NB4 (cell line): ENCODE measurements around the gene ARL2.

Source experiments
- MYC ChIP-seq: IDR thresholded peaks from 2 replicates; pipeline ENCODE4 v1.6.1; 2011; ENCODE audit warnings: low read depth, low read length
- POLR2A ChIP-seq: IDR thresholded peaks from 2 replicates; pipeline ENCODE4 v1.6.1; 2011; ENCODE audit warnings: mild to moderate bottlenecking; ENCODE audit not compliant: insufficient read length; ENCODE audit errors: extremely low read depth
- TF ChIP-seq, protein P1 (sequence below): IDR thresholded peaks from one replicate; pipeline ENCODE4 v1.5.1; 2012; ENCODE audit warnings: low read depth, low read length

- TF ChIP-seq, protein P1, sequence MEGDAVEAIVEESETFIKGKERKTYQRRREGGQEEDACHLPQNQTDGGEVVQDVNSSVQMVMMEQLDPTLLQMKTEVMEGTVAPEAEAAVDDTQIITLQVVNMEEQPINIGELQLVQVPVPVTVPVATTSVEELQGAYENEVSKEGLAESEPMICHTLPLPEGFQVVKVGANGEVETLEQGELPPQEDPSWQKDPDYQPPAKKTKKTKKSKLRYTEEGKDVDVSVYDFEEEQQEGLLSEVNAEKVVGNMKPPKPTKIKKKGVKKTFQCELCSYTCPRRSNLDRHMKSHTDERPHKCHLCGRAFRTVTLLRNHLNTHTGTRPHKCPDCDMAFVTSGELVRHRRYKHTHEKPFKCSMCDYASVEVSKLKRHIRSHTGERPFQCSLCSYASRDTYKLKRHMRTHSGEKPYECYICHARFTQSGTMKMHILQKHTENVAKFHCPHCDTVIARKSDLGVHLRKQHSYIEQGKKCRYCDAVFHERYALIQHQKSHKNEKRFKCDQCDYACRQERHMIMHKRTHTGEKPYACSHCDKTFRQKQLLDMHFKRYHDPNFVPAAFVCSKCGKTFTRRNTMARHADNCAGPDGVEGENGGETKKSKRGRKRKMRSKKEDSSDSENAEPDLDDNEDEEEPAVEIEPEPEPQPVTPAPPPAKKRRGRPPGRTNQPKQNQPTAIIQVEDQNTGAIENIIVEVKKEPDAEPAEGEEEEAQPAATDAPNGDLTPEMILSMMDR: no peak
- TF ChIP-seq POLR2A (no peak), MYC (no peak)
These were observed 40.0 kb downstream of the ARL2 start for GRCh38 chr11:65053827-65054508.
